ENCODE results near the gene POU1F1. TPM values are rescaled to one million over a fixed set of nuclear protein-coding genes. Genes with fewer than 3 reads are reported as not detected.

The POU1F1 gene
- total and polyA plus RNA-seq, 2 of the 8 experiments (the other 6 are each of a cell fraction or from before 2014, with no cell fraction given), result not detected

DNA sequence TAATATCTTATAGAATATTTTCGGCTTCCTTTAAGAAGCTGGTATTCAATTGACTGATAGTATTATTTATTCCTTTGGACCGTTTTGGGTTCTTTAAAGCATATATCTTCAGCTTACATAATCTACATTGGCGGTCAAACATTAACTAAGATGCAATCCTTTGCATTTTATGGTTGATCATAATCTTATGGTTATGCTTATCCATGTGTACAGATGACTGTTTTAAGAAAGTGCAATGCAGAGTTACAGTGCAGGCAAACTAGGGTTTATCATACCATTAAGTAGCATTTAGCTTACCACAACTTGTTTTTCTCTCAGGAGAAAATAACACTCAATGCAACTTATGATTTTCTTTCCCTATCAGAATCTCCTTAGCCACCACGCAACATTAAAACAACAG is 41.4 kb upstream of the POU1F1 start:
- Histone ChIP-seq H3K56ac (replicated peaks; ENCODE audit: insufficient read length, low read depth, low read length) (no peak overlapping the region), H3K4me1 (replicated peaks in 1 of 4; ENCODE audit: control insufficient read depth in 3 of 4, insufficient read depth in 4 of 4, low read length in 3 of 4) (no peaks in the 10 kb centered on the region), H4K5ac (ENCODE audit: insufficient read length, low read depth, low read length) (no peak overlapping the region), H3K23ac (ENCODE audit: insufficient read length) (no peak overlapping the region), H4K91ac (replicated peaks; ENCODE audit: insufficient read length, low read length) (no peak overlapping the region), H3K79me1 (ENCODE audit: low read depth, low read length) (no peaks in the 10 kb centered on the region), H2AFZ (ENCODE audit: low read length) (no peak overlapping the region), H2BK12ac (ENCODE audit: low read depth, low read length) (no peak overlapping the region), H3K9me3 (ENCODE audit: insufficient read depth in 2 of 2, low read depth in 1 of 2, low read length in 1 of 2) (no peaks in the 10 kb centered on the region), H3K4ac (replicated peaks; ENCODE audit: insufficient read length, low read depth, low read length) (no peak overlapping the region), H2BK20ac (ENCODE audit: low read length) (no peak overlapping the region), H3K9ac (replicated peaks in 1 of 4; ENCODE audit: extremely low read depth in 1 of 4, low read depth in 3 of 4, low read length in 3 of 4) (no peak overlapping the region), H2BK15ac (ENCODE audit: low read length) (no peak overlapping the region), H2BK5ac (ENCODE audit: low read depth, low read length) (no peak overlapping the region), H2BK120ac (replicated peaks; ENCODE audit: low read depth, low read length) (no peak overlapping the region), H3K79me2 (ENCODE audit: control insufficient read depth in 1 of 2, insufficient read depth in 2 of 2, low read length in 2 of 2) (no peaks in the 10 kb centered on the region), H3K27me3 (replicated peaks in 1 of 4; ENCODE audit: control insufficient read depth in 3 of 4, extremely low read depth in 1 of 4, insufficient read depth in 3 of 4, low read length in 3 of 4) (no peaks in the 10 kb centered on the region), H3K4me2 (ENCODE audit: insufficient read depth in 1 of 2, low read depth in 2 of 2, low read length in 2 of 2) (no peak overlapping the region), H4K20me1 (replicated peaks in 1 of 2; ENCODE audit: control insufficient read depth in 1 of 2, insufficient read depth in 2 of 2, low read length in 2 of 2) (no peaks in the 10 kb centered on the region), H2AK5ac (ENCODE audit: low read depth, low read length) (no peak overlapping the region), H3K27ac (ENCODE audit: low read depth, low read length) (no peak overlapping the region), H3K23me2 (ENCODE audit: low read depth, low read length) (no peaks in the 10 kb centered on the region), H3K4me3 (ENCODE audit: extremely low read depth in 1 of 4, insufficient read depth in 2 of 4, low read depth in 3 of 4, low read length in 4 of 4) (no peak overlapping the region), H3K18ac (ENCODE audit: extremely low read depth, low read length) (no peak overlapping the region), H3K14ac (ENCODE audit: insufficient read length) (no peak overlapping the region), H3K36me3 (ENCODE audit: control insufficient read depth in 2 of 4, insufficient read depth in 4 of 4, low read length in 3 of 4) (no peaks in the 10 kb centered on the region), H4K8ac (ENCODE audit: extremely low read depth, insufficient read depth, low read length) (no peak overlapping the region)
- 78% methylated on average over 4 of the region's 4 CpGs; no CpG with 5 or more reads in 1 of the 2 experiments for WGBS, 2 experiments (ENCODE audit: extremely low coverage in 1 of 2, insufficient coverage in 1 of 2, insufficient read length in 1 of 2, insufficient replicate concordance in 2 of 2, low coverage in 1 of 2, low lambda C conversion rate in 2 of 2, missing lambda C conversion rate in 1 of 2)
- FAIRE-seq (no peak), DNase-seq (ENCODE audit: low read depth in 1 of 2, low spot score in 2 of 2) (no peak)
- POLR2A ChIA-PET (ENCODE audit: partially characterized antibody), result no interaction called here
- CTCF ChIA-PET (ENCODE audit: partially characterized antibody), result interaction anchor here (0.6 to 1.0 kb wide), 2 partner anchors 25 to 58 kb away, joined by 3 read pairs; no protein-coding TSS in a partner anchor
- TF ChIP-seq ATF3 (IDR thresholded peaks at IDR 0.05; ENCODE audit: insufficient read depth, low read depth, low read length) (no peak), TEAD4 (IDR thresholded peaks at IDR 0.05; ENCODE audit: low read depth, low read length) (no peak), MAX (IDR thresholded peaks at IDR 0.05) (no peak), SIN3A (conservative IDR thresholded peaks at IDR 0.05 in 1 of 2, IDR thresholded peaks at IDR 0.05 in 1 of 2; ENCODE audit: low read depth in 1 of 2, low read length in 2 of 2) (no peak), RNF2 (IDR thresholded peaks at IDR 0.05; ENCODE audit: borderline replicate concordance, low read depth, low read length, missing control alignments, poor library complexity, severe bottlenecking) (no peak), NRF1 (IDR thresholded peaks at IDR 0.05; ENCODE audit: low read depth, low read length) (no peak), CREB1 (IDR thresholded peaks at IDR 0.05) (no peak), BRCA1 (IDR thresholded peaks at IDR 0.05; ENCODE audit: low read depth, low read length) (no peak), TAF1 (IDR thresholded peaks at IDR 0.05; ENCODE audit: low read depth, low read length) (no peak), JUN (IDR thresholded peaks at IDR 0.05; ENCODE audit: low read depth, low read length) (no peak)
